ENCODE measurements around the gene HOXC12.

GRCh38 chr12:53988541-53989226 lies 34.0 kb downstream of the HOXC12 start:
- no peak for TF ChIP-seq CTCF (IDR thresholded peaks at IDR 0.05)
- TF ChIP-seq POLR2A (IDR thresholded peaks at IDR 0.05), result no peak
